Stimulated activated CD4-positive, alpha-beta T cell treated with anti-CD3 and anti-CD28 coated beads, Interleukin-15, amount 100 ng/mL, for 24 hours (primary cell): ENCODE measurements around the gene TAF4.
"Not testable (repeated sequence)": the region's sequence is repeated elsewhere in the genome, so short reads cannot be mapped to it uniquely, and the experiment has no call there.

ENCODE experiments used
- DNase-seq: peaks from one replicate; pipeline ENCODE4 v3.0.0-alpha.2; 2020

TAF4 gene, protein sequence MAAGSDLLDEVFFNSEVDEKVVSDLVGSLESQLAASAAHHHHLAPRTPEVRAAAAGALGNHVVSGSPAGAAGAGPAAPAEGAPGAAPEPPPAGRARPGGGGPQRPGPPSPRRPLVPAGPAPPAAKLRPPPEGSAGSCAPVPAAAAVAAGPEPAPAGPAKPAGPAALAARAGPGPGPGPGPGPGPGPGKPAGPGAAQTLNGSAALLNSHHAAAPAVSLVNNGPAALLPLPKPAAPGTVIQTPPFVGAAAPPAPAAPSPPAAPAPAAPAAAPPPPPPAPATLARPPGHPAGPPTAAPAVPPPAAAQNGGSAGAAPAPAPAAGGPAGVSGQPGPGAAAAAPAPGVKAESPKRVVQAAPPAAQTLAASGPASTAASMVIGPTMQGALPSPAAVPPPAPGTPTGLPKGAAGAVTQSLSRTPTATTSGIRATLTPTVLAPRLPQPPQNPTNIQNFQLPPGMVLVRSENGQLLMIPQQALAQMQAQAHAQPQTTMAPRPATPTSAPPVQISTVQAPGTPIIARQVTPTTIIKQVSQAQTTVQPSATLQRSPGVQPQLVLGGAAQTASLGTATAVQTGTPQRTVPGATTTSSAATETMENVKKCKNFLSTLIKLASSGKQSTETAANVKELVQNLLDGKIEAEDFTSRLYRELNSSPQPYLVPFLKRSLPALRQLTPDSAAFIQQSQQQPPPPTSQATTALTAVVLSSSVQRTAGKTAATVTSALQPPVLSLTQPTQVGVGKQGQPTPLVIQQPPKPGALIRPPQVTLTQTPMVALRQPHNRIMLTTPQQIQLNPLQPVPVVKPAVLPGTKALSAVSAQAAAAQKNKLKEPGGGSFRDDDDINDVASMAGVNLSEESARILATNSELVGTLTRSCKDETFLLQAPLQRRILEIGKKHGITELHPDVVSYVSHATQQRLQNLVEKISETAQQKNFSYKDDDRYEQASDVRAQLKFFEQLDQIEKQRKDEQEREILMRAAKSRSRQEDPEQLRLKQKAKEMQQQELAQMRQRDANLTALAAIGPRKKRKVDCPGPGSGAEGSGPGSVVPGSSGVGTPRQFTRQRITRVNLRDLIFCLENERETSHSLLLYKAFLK

DNA sequence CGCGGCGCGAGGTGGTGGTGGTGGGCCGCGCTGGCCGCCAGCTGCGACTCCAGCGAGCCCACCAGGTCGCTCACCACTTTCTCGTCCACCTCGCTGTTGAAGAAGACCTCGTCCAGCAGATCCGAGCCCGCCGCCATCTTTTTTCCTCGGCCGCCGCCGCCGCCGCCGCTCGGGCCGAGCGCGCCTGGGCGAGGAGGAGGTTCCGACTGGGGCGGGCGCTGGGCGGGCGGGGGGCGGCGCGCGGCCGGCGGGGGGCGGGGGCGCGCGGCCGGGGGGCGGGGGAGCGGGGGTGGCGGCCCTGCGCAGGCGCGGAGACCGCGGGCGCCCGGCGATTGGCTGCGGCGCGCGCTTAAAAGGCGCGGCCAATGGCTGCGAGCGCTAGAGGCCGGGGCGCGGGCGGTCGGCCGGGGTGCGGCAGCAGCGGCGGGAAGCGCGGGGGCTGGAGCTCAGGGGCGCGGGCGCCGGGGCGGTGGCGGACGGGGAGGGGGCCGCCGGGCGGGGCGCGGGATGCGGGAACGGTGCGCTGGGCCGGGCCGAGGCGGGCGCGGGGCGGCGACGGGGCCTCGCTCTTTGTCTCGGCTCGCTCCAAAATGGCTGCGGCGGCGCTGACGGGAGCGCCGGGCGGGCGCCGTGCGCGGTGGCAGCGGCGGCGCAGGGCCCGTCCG lies at the start of gene TAF4:
TAF4 (minus strand) TSS at position 208 of the 665 bp plus-strand sequence; CDS start at position 137, 71 bp downstream.
- DNase-seq, result peak; percentile 79

DNA sequence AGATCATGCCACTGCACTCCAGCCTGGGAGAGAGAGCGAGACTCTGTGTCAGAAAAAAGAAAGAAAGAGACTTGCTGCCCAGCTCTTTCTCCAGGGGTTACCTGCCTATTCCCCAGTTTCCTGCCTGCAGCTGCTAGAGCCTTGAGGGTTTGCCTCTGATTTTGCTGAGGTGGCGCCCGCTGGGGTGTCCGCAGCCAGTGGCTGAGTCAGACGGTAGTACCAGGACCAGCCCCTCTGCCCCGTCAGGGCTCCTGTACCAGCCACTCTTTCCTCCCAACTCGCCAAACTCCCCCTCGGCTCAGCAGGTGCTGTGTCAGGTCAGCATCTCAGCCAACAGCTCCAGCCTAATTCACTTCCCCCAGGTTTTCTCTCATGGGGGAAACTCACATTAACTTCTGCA lies 49.2 kb upstream of the TAF4 start:
- DNase-seq, result no peak

DNA sequence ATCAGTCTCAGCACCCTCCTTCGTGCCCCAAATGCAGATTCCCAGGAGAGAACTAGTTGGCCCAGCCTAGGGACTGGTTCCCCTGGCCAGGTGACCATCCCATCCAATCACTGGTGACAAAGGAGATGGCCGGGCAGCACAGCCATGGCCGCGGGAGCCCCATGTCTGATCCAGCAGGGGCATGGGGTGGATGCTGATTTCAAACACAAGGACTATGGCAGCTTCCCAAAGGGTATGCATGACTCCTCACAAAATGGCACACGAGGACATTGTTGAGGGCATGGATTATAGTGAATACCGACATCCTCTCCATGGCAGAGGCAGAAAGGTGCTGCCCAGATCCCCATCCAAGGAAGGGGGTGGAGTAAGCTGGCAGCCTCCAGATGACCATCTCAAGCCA lies 46.7 kb upstream of the TAF4 start:
- no peak for DNase-seq

DNA sequence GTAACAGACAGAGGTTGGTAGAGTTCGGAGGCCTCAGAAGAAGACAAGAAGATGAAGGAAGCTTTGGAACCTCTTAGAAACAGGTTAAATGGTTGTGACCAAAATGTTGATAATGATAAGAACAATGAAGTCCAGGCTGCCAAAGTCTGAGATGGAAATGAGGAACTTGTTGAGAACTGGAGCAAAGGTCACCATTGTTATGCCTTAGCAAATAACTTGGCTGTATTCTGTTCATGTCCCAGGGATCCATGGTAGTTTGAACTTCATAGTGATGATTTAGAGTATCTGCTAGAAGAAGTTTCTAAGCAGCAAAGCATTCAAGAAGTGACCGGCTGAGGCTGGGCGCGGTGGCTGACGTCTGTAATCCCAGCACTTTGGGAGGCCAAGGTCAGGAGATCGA lies 45.5 kb upstream of the TAF4 start:
- DNase-seq, result no peak

DNA sequence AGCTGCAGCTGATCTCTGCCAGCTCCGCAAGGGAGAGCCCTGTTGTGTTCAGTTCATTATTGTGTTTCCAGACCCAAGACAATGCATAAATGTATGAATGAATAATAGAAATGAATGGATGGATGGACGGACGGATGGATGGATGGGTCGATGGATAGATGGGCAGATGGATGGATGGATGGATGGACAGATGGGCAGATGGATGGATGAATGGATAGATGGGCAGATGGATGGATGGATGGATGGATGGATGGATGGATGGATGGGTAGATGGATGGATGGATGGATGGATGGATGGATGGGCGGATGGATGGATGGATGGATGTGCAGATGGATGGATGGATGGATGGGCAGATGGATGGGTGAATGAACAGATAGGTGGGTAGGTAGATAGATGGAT lies 39.9 kb upstream of the TAF4 start:
- DNase-seq, result no peak

DNA sequence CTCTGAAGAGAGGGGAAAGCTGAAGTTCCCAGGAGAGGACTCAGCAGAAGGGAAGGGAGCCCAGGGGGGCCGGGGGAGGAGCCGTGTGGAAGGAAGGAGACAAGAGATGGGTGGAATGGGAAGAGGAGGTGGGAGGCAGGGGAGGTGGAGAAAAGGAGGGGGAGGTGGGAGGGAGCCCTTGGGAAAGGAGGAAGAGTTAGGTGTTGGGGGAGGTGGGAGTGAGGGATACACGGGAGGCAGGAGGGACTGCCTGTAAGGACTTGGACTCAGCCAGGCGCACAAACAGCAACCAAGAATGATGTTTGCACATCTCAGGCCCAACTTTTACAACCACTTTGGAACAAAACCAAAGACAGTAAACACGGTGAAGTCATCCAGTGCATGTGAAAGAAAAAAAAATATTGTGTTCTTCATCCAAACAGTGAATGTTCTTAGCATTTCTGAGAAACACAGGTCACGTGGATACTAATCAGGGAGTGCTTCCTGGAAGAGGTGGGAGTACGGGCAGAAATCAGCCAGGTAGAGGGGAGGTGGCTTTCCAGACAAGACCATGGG lies 39.2 kb upstream of the TAF4 start:
- no peak for DNase-seq

GRCh38 chr20:62104234-62104789 lies 38.6 kb upstream of the TAF4 start:
- DNase-seq, result no peak

- DNase-seq, result no peak
Observed at GRCh38 chr20:62103508-62104233, 38.0 kb upstream of the TAF4 start.

- no peak for DNase-seq
Observed at GRCh38 chr20:62101078-62101477, 35.4 kb upstream of the TAF4 start.

DNA sequence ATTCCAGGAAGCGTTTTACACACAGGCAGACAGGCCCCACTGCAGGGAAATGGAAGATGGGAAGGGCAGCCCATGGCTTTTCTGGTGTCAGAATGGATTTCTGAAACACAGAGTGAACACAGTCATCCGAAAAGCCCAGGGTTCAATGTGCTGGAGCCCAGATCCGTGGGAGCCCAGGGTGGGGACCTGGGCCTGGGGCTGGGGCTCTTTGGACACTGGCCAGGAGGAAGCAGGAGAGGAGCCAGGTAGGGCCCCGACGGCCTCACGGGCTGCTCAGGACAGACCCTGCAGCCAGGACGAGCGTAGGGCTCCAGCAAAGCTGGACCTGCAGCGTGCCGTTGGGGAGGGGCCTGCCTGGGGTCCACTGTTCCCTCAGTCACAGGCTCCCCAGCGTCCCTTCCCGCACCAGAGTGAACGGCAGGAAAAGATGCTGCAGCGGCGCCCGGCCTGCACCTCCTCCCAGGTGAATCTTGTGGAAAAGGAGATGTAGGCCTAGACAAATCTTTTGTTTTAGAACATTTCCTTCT lies 32.3 kb upstream of the TAF4 start:
- no peak for DNase-seq

DNA sequence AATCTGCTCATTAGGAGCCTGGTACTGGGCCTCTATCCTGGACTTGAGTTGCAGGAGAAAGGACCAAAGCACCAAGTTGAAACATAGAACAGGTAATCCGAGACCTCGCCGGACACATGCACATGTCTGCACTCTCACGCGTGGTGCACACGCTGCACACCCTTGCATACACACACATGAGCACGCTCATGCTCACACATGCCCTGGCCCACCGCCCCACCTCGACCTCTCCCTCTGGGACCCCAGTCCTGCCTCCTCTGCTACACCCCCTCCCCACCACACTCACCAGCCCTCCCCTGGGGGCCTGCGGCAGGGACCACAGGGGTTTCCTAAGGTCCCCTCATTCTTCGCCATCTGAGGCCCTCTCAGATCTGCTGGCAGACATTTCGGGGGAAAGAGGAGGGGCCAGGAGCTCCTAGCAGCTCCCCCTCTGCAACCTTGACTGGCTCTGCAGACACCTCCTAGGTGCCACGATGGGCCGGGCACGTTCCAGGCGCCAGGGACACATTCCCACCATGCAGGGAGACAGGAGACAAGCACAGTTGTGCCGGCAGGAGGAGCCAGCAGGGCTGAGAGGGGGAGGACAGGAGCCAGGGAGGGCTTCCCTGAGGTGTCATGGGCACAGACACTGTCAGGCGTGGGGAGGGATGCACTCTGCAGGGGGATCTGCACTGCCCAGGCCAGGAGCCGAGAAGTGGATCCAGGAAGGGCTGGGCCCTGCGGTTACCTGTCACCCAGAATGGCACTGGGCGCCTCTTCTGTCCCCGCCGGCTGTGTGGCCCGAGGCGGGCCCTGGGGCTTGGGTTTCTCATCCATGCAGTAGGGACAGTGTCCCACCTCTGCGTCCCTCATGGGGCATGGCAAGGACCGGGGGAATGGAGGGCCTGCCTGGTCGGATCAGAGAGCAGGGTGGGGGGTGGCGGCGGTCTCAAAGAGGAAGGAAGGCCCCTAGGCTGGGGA lies 31.0 kb upstream of the TAF4 start:
- no peak for DNase-seq

- no peak for DNase-seq
Observed at GRCh38 chr20:62089393-62089792, 23.7 kb upstream of the TAF4 start.

- no peak for DNase-seq
Observed at GRCh38 chr20:62088258-62089127, 22.8 kb upstream of the TAF4 start.

DNA sequence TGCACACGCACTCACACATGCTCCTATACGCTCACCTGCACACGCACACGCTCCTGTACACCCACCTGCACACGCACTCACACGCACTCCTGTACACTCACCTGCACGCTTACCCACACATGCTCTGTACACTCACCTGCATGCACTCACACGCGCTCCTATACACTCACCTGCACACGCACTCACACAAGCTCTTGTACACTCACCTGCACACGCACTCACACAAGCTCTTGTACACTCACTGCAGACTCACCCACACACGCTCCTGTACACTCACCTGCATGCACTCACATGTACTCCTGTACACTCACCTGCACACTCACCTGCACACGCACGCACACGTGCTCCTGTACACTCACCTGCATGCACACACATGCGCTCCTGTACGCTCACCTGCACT lies 22.0 kb upstream of the TAF4 start:
- no peak for DNase-seq

DNA sequence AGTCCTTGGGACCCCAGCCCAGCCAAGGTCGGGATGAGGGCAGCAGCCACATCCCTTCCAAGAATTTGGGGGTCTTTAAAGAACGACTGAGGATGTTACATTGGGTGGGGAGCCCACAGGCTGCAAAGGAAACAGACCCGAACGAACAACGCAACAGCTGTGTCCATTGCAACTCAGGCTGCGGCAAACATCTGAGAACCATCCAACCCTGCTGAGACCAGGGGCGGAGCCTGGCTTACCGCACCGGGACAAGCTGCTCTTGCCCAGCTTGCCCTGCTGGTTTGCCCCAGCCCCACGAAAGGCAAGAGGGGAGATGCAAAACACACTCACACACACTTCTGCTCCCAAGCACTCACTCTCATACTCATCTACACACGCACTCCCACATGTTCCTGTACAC lies 21.5 kb upstream of the TAF4 start:
- DNase-seq, result no peak

DNA sequence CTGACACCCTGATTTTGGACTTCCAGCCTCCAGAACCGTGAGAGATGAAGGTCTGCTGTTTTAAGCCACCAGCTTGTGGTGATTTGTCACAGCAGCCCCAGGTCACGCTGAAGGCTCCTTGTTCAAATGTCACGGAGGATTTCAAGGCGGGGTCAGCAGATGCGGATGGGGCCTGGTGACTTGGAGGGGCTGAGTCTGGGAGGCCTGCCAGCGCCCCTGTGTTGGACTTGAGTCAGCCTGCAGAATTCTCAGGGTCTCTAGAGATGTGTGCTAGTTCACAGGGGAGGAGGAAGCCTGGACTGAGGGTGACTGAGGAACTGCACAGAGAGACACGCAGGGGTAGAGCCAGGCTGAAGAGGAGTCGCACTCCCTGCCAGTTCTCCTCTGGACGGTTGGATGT lies 19.5 kb upstream of the TAF4 start:
- DNase-seq, result no peak

DNA sequence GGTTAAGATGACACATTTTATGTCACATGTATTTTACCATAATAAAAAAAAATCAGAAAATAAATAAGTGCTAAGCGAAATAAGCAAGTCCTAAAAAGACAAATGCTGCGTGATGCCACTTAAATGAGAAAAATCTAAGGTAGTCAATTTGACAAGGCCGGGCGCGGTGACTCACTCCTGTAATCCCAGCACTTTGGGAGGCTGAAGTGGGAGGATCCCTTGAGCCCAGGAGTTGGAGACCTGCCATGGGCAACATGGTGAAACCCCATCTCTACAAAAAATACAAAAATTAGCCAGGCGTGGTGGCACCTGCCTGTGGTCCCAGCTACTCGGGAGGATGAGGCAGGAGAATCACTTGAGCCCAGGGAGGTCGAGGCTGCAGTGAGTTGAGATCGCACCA lies 18.5 kb upstream of the TAF4 start:
- not testable (repeated sequence) for DNase-seq

GRCh38 chr20:62083312-62083711 lies 17.6 kb upstream of the TAF4 start:
- no peak for DNase-seq
